NCI-H2196 treated with DMSO at 0.1 percent for 48 hours (cell line): ENCODE measurements around the gene CREG1.

Source experiments
- DNase-seq: peaks from one replicate; lab custom pipeline; 2025; ENCODE audit not compliant: unreplicated experiment; lab: John Stamatoyannopoulos, UW

Gene CREG1

GRCh38 chr1:167532964-167533824, 20.4 kb downstream of the CREG1 start:
- DNase-seq: no peak

GRCh38 chr1:167532375-167532774, 21.2 kb downstream of the CREG1 start:
- no peak for DNase-seq

- DNase-seq: no peak
These were observed 23.6 kb downstream of the CREG1 start for GRCh38 chr1:167529829-167530474.

GRCh38 chr1:167528057-167528728, 25.4 kb downstream of the CREG1 start:
- DNase-seq: no peak

- DNase-seq: no peak
These were observed 26.7 kb downstream of the CREG1 start for GRCh38 chr1:167526667-167527383.

GRCh38 chr1:167524651-167525050, 28.9 kb downstream of the CREG1 start:
- DNase-seq: no peak

GRCh38 chr1:167522246-167522645, 31.3 kb downstream of the CREG1 start:
- no peak for DNase-seq

- no peak for DNase-seq
These were observed 32.8 kb downstream of the CREG1 start for GRCh38 chr1:167520711-167521206.

GRCh38 chr1:167518331-167518700, 35.2 kb downstream of the CREG1 start, which contains the start of gene CD247:
CD247 (minus strand) TSS chr1:167518529; CDS start chr1:167518465, 64 bp downstream.
- no peak for DNase-seq

- no peak for DNase-seq
These were observed 35.8 kb downstream of the CREG1 start for GRCh38 chr1:167517535-167518330.

- no peak for DNase-seq
These were observed 36.9 kb downstream of the CREG1 start for GRCh38 chr1:167516404-167517388.

GRCh38 chr1:167515893-167516321, 37.7 kb downstream of the CREG1 start:
- DNase-seq: no peak

- DNase-seq: no peak
These were observed 38.1 kb downstream of the CREG1 start for GRCh38 chr1:167515461-167515860.

GRCh38 chr1:167514288-167514687, 39.3 kb downstream of the CREG1 start:
- no peak for DNase-seq

GRCh38 chr1:167512046-167512654, 41.4 kb downstream of the CREG1 start:
- DNase-seq: no peak

GRCh38 chr1:167511374-167511986, 42.1 kb downstream of the CREG1 start:
- DNase-seq: no peak

GRCh38 chr1:167510881-167511280, 42.7 kb downstream of the CREG1 start:
- no peak for DNase-seq

GRCh38 chr1:167510244-167510643, 43.3 kb downstream of the CREG1 start:
- DNase-seq: no peak
